ENCODE results near the gene DGLUCY.

DGLUCY gene

DNA sequence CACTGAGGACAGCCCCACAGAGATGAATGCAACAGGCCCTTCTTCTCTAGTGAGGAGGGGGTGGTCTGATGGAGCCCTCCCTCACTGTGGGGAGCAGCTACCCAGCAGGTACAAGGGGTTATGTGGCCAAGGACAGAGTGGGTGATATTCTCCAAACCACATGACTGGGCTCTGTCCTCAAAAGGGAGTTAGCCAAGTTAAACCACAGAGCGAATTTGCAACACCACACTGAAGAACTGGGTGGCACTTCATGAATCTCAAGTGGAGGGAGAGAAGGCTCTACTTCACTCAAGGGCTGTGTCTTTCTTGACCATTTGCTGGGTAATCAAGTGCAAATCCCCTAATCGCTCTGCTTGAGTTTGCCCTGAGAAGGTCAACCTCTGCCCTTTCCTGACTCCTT, 118.2 kb downstream of the DGLUCY start:
- H3K4me1 ChIP-seq (ENCODE audit: control insufficient read depth, insufficient read depth, low read length), result no peaks in the 10 kb centered on the region
- H3K9me3 ChIP-seq (ENCODE audit: control insufficient read depth, insufficient read depth, low read depth, low read length), result no peaks in the 10 kb centered on the region
- no peak overlapping the region for H3K4me3 ChIP-seq (ENCODE audit: low read depth, low read length)
- no peak overlapping the region for H3K27ac ChIP-seq (ENCODE audit: extremely low read depth, low read depth, low read length)
- TF ChIP-seq, protein P1, sequence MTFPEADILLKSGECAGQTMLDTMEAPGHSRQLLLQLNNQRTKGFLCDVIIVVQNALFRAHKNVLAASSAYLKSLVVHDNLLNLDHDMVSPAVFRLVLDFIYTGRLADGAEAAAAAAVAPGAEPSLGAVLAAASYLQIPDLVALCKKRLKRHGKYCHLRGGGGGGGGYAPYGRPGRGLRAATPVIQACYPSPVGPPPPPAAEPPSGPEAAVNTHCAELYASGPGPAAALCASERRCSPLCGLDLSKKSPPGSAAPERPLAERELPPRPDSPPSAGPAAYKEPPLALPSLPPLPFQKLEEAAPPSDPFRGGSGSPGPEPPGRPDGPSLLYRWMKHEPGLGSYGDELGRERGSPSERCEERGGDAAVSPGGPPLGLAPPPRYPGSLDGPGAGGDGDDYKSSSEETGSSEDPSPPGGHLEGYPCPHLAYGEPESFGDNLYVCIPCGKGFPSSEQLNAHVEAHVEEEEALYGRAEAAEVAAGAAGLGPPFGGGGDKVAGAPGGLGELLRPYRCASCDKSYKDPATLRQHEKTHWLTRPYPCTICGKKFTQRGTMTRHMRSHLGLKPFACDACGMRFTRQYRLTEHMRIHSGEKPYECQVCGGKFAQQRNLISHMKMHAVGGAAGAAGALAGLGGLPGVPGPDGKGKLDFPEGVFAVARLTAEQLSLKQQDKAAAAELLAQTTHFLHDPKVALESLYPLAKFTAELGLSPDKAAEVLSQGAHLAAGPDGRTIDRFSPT (tag by site-specific recombination; IDR thresholded peaks at IDR 0.05), result no peak
- TF ChIP-seq, protein P2, sequence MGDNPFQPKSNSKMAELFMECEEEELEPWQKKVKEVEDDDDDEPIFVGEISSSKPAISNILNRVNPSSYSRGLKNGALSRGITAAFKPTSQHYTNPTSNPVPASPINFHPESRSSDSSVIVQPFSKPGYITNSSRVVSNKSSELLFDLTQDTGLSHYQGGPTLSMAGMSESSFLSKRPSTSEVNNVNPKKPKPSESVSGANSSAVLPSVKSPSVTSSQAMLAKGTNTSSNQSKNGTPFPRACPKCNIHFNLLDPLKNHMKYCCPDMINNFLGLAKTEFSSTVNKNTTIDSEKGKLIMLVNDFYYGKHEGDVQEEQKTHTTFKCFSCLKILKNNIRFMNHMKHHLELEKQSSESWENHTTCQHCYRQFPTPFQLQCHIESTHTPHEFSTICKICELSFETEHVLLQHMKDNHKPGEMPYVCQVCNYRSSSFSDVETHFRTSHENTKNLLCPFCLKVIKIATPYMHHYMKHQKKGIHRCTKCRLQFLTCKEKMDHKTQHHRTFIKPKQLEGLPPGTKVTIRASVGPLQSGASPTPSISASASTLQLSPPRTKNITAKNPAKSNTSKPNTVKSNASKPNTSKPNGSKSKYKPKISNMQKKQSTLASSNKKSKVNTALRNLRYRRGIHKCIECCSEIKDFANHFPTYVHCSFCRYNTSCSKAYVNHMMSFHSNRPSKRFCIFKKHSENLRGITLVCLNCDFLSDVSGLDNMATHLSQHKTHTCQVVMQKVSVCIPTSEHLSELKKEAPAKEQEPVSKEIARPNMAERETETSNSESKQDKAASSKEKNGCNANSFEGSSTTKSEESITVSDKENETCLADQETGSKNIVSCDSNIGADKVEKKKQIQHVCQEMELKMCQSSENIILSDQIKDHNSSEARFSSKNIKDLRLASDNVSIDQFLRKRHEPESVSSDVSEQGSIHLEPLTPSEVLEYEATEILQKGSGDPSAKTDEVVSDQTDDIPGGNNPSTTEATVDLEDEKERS (tag by site-specific recombination; IDR thresholded peaks at IDR 0.05), result no peak
- TF ChIP-seq ZNF335 (tag by site-specific recombination; conservative IDR thresholded peaks at IDR 0.05) (no peak), ZNF776 (tag by site-specific recombination; IDR thresholded peaks at IDR 0.05; ENCODE audit: borderline replicate concordance) (no peak), KLF16 (tag by site-specific recombination; IDR thresholded peaks at IDR 0.05) (no peak), HOXD13 (CRISPR knock-in tag; IDR thresholded peaks at IDR 0.05; ENCODE audit: borderline replicate concordance) (no peak), ZNF223 (tag by site-specific recombination; IDR thresholded peaks at IDR 0.05) (no peak), ZNF155 (tag by site-specific recombination; IDR thresholded peaks at IDR 0.05) (no peak), GLIS1 (tag by site-specific recombination; IDR thresholded peaks at IDR 0.05) (no peak)
- TF ChIP-seq, protein P3, sequence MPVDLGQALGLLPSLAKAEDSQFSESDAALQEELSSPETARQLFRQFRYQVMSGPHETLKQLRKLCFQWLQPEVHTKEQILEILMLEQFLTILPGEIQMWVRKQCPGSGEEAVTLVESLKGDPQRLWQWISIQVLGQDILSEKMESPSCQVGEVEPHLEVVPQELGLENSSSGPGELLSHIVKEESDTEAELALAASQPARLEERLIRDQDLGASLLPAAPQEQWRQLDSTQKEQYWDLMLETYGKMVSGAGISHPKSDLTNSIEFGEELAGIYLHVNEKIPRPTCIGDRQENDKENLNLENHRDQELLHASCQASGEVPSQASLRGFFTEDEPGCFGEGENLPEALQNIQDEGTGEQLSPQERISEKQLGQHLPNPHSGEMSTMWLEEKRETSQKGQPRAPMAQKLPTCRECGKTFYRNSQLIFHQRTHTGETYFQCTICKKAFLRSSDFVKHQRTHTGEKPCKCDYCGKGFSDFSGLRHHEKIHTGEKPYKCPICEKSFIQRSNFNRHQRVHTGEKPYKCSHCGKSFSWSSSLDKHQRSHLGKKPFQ (tag by site-specific recombination; IDR thresholded peaks at IDR 0.05), result no peak
- TF ChIP-seq, protein P4, sequence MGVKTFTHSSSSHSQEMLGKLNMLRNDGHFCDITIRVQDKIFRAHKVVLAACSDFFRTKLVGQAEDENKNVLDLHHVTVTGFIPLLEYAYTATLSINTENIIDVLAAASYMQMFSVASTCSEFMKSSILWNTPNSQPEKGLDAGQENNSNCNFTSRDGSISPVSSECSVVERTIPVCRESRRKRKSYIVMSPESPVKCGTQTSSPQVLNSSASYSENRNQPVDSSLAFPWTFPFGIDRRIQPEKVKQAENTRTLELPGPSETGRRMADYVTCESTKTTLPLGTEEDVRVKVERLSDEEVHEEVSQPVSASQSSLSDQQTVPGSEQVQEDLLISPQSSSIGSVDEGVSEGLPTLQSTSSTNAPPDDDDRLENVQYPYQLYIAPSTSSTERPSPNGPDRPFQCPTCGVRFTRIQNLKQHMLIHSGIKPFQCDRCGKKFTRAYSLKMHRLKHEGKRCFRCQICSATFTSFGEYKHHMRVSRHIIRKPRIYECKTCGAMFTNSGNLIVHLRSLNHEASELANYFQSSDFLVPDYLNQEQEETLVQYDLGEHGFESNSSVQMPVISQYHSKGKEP (tag by site-specific recombination; IDR thresholded peaks at IDR 0.05), result no peak
- POLR2A ChIA-PET, result no interaction called here
- H3K36me3 ChIP-seq (ENCODE audit: control insufficient read depth in 2 of 2, insufficient read depth in 1 of 2, low read length in 2 of 2), result no peaks in the 10 kb centered on the region
- CTCF ChIA-PET, result no interaction called here

DNA sequence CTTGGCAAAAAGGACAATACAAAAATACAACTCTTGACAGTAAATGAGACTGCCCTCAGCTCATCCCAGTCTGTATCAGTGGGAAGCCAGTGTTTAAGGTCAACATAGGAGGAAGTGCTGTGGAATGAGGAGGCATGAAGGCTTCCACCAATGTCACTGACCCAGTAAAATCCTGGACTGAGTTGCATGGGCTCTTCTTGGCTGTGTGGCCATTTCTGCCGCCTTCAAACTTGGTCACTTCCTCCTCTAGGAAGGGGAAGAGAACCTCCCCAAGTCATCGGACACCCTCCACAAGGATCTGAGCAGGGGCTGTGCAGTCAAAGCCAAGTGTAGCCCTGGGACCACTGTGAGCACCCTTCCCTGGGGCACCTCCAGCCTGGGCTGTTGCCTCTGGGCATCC, 118.7 kb downstream of the DGLUCY start:
- TF ChIP-seq ZFP69B (tag by site-specific recombination; IDR thresholded peaks at IDR 0.05) (no peak), ZNF23 (tag by site-specific recombination; IDR thresholded peaks at IDR 0.05; ENCODE audit: borderline replicate concordance) (no peak), GLIS2 (tag by site-specific recombination; IDR thresholded peaks at IDR 0.05) (no peak), ZNF155 (tag by site-specific recombination; IDR thresholded peaks at IDR 0.05) (no peak), ZNF114 (tag by site-specific recombination; IDR thresholded peaks at IDR 0.05) (no peak), GLIS1 (tag by site-specific recombination; IDR thresholded peaks at IDR 0.05) (no peak)
- H3K4me3 ChIP-seq (ENCODE audit: low read depth, low read length), result no peak overlapping the region
- ChIA-PET CTCF (no interaction called here), POLR2A (no interaction called here)
- H3K27ac ChIP-seq (ENCODE audit: extremely low read depth, low read depth, low read length), result no peak overlapping the region
- no peaks in the 10 kb centered on the region for H3K36me3 ChIP-seq (ENCODE audit: control insufficient read depth in 2 of 2, insufficient read depth in 1 of 2, low read length in 2 of 2)
- no peaks in the 10 kb centered on the region for H3K9me3 ChIP-seq (ENCODE audit: control insufficient read depth, insufficient read depth, low read depth, low read length)
- no peaks in the 10 kb centered on the region for H3K4me1 ChIP-seq (ENCODE audit: control insufficient read depth, insufficient read depth, low read length)
